GM12892 (cell line): Measurements from ENCODE around the gene ZNF691.

ENCODE experiments used
- DNase-seq: peaks from one replicate; pipeline ENCODE4 v3.0.0; 2011; ENCODE audit not compliant: insufficient read length
- FAIRE-seq: peaks from 2 replicates; lab custom pipeline; 2011; peaks lifted over from hg19 to GRCh38; lab: Jason Lieb, UNC
- POLR2A ChIP-seq: IDR thresholded peaks from 2 replicates; pipeline ENCODE4 v1.6.1; 2011; ENCODE audit warnings: low read depth, low read length, control low read depth
- POLR2AphosphoS5 ChIP-seq: IDR thresholded peaks from 2 replicates; pipeline ENCODE4 v1.6.1; 2011; ENCODE audit warnings: low read depth, low read length, control low read depth
- TAF1 ChIP-seq: IDR thresholded peaks from 2 replicates; pipeline ENCODE4 v1.6.1; 2011; ENCODE audit warnings: low read depth, mild to moderate bottlenecking, control low read depth, low read length, borderline replicate concordance

The ZNF691 gene

DNA sequence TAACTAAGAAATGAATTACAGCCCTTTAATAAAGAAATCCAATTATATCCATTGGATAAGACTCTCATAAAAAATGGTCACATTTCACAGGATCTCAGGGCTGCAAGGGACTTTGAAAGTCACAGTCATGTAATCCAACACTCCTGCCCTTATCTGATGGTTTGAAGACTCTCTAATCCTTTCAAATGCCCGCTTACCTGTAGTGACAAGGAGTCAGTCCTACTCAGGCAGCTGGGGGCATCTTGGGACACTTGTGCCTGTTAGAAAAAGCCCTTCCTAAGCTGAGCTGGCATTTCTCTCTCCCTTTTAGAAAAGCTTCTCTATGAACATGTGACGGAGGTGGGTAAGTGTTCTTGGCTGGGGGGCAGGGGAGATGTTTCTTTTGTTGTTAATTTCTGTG lies 11.0 kb upstream of the ZNF691 start:
- FAIRE-seq, result no peak
- no peak for DNase-seq
- TF ChIP-seq TAF1, result no peak
- no peak for TF ChIP-seq POLR2A
- no peak for TF ChIP-seq POLR2AphosphoS5

DNA sequence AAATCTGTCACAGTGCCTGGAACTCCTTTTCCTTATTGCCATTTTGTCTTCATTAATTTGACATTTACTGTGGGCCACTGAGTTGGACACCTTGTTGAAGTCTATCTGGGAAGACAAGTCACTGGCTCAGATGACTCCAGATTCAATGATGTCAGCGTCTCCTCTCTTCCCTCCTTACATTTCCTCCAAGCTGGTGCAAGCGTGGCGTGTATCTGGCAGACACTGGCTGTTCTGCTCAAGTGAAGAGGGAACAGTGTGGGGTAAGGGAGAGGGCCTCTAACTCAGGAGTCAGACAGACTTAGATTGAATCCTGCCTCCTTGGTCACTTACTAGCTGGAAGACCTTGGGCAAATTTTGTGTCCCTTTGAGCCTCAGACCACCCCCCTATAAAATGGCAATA lies 8.7 kb upstream of the ZNF691 start:
- no peak for TF ChIP-seq POLR2A
- no peak for TF ChIP-seq TAF1
- no peak for TF ChIP-seq POLR2AphosphoS5
- no peak for FAIRE-seq
- DNase-seq, result no peak

DNA sequence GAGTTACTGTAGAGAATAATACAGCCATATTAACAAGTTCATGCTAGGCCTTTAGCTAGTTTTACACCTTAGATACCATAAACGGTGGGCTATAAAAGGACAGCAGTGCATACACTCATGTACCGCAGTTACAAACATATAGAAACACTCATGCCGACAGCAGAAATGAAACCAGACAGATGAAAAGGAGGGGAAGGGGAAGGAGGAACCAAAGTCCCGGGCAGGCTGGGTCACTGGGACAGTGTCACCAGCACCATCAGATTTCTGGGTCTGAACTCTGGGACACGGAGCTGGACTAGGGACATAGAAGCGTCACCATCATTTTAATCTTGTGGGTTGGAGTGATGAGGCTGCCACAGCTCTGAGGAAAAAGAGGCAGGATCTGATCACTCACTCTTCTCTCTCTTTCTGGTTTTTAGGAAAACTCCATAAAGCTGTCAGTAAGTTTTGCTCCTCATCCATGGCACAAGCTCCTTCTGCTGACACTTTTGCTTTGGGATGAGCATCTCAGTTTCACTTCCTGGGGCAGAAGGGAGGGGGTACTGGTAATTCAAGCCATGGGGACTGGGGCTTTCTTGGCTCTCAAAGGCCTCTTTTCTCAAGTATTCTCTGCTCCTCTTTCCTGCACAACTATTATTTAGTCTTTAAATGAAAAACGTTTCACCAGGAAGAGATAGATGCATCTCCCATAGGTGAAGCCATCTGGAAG lies 7.8 kb upstream of the ZNF691 start:
- no peak for FAIRE-seq
- TF ChIP-seq POLR2AphosphoS5 (no peak), POLR2A (no peak), TAF1 (no peak)

DNA sequence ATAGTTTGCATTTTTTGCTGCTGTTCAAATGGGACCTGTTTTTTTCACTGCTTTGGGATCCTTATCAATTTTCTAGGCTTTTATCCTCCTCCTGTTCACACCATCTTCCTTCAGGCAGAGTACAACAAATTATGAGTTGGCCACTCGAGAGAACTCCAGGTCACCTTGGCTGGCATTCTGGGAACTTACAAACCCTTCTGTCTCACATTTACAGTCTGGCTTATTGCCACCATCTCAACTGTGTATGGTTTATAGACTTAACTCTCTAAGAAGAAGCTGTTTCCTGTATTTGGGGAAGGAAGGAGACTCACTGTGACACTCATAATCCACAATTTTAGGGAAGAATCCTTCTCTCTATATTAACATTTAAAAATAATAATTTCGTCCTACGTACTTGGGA lies 5.4 kb upstream of the ZNF691 start:
- DNase-seq, result no peak
- no peak for TF ChIP-seq POLR2A
- no peak for TF ChIP-seq TAF1
- no peak for TF ChIP-seq POLR2AphosphoS5
- FAIRE-seq, result no peak

More for the DNA sequence above, 7.8 kb upstream of the ZNF691 start:
- no peak for DNase-seq

DNA sequence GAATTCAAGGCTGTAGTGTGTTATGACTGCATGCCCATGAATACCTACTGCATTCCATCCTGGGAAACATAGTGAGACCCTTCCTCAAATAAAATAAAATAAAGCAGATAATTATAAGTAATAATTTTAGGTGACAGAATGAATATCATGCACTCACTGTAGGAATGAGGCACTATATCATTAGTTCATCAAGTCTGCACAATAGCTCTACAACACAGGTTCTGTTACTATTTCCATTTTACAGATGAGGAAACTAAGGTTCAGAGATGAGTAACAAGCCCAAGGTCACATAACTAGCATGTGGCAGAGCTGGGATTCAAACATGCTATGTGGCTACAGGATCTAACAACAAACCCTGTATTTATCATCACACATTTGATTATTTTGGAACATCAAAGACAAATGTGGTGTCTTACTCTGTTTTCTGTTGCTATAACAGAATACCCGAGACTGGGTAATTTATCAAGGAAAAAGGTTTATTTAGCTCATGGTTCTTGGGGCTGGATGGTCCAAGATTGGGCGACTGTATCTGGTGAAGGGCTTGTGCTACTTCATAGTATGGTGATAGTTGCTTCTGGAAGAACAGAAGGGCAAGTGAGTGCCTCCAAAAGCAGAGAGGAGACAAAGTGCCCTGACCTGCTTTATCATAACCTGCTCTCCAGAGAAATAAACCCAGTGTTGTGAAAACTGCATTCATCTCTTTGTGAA lies 4.8 kb upstream of the ZNF691 start:
- FAIRE-seq, result no peak
- no peak for DNase-seq
- TF ChIP-seq TAF1 (no peak), POLR2AphosphoS5 (no peak), POLR2A (no peak)

DNA sequence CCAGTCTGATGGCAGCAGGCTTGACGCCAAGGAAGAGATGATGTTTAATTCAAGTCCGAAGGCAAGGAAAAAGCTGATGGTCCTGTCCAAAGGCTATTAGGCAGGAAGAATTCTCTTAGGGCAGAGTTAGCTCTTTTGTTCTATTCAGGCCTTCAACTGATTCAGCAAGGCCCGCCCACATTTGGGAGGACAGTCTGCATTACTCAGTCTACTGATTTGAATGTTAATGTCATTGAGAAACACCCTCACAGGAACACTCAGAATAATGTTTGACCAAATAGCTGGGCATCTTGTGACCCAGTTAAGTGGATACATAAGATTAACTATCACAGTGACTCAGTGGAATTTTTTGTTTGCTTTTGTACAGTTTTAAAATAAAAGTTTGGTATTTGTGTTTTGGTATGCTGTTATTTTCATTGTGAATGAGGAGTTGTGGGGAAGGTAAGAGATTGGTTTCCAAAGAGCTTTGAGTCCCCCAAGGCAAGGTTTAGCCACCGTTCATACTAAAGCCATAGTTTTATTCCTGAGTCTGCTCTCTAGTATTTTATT lies 1.7 kb upstream of the ZNF691 start:
- FAIRE-seq, result peak; percentile 66
- TF ChIP-seq POLR2A (no peak), TAF1 (no peak), POLR2AphosphoS5 (no peak)
- no peak for DNase-seq

DNA sequence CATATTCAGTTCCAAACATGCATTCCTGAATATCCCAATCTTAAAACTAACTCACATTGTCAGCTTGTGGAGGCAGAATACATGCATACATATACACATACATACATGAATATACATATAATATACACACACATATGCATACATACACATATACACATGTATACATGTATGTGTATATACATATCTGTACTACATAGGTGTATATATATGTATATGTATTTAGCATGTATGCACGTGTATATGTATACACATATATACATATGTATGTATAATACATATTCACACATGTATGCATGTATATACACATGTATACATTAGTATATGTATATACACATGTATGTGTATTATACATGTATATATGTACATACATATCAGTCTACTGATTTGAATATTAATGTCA lies 1.2 kb upstream of the ZNF691 start:
- FAIRE-seq, result no peak

DNA sequence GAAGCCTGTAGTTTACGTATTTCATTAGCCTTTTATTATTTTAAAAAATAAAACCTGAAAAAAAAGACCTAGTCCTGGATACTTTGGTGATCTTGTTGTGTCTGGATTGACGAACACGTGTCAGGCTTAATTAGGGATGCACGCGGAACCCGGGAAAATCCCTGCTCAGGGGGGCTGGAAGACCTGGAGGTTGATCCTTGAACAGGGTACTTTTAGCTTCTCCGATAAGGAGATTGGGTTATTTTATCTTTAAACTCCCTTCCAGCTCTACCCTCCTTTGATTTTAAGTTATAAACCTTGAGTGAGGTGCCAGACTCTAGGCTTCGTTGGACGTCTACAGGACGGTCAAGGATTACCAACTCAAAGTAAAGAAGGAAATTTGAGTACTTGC lies 552 bp upstream of the ZNF691 start:
- DNase-seq (no peak), FAIRE-seq (peak; percentile 24)
- TF ChIP-seq POLR2A, result no peak
- no peak for TF ChIP-seq TAF1
- TF ChIP-seq POLR2AphosphoS5, result no peak

More for the DNA sequence above, 1.2 kb upstream of the ZNF691 start:
- no peak for TF ChIP-seq POLR2AphosphoS5
- no peak for TF ChIP-seq TAF1
- TF ChIP-seq POLR2A, result no peak
- DNase-seq, result no peak

DNA sequence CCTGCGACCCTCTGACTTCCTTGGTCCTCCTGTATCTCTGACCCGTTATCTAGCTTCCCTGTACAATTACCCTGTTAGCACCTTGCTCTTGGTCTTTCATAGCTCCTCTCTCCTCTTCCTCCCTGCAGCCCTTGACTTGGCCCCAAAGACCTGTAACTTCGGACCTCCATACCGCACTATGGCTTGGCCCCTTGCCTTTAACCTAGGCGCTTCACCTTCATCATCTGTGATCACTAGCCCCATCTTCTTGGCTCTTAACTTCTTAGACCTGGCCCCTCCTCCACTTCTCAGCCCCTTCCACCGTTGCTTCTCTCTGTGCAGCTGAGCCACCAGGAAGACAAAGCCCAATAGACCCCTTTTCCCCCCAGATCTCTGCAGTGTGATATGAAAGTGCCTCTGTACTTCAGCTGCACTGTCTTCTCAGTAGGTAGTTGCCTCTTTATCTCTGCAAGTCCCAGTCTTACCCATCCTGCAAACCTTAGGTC lies 740 bp downstream of the ZNF691 start:
- FAIRE-seq (peak; percentile 36), DNase-seq (no peak)
- TF ChIP-seq POLR2A, result no peak
- TF ChIP-seq POLR2AphosphoS5, result no peak
- TF ChIP-seq TAF1, result no peak

DNA sequence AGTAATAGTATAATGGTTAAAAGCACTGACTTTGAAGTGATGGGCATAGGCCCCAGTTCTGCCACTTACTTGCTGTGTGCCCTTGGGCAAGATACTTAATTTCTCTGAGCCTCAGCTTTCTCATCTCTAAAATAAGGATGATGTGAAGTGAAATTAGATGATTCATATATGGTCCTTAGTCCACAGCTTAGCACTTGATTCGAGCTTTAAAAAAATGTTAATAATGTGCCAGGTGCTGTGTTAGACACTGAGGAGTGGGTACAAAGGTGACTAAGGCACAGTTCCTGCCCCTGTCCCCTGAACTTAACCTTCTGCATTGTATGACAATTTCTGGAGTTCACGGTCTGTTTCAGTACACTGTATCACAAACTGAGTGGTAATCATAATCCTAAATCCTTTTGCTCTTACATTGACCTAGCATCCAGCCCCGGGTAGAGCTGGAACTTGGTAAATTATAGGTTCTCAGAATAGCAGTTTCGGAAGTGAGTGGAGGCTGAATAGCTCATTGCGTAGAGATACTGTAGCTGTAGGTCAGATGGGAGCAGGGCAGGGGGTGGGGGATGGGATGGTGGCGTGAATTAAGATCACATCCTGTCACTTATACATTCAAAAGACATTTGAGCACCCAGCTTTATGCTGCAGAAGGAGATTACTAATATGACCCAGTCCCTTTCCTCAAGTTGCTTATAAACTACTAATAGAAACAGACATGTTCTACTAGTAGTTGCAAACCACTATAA lies 1.5 kb downstream of the ZNF691 start:
- no peak for FAIRE-seq
- TF ChIP-seq POLR2AphosphoS5 (no peak), TAF1 (no peak), POLR2A (no peak)
- no peak for DNase-seq

DNA sequence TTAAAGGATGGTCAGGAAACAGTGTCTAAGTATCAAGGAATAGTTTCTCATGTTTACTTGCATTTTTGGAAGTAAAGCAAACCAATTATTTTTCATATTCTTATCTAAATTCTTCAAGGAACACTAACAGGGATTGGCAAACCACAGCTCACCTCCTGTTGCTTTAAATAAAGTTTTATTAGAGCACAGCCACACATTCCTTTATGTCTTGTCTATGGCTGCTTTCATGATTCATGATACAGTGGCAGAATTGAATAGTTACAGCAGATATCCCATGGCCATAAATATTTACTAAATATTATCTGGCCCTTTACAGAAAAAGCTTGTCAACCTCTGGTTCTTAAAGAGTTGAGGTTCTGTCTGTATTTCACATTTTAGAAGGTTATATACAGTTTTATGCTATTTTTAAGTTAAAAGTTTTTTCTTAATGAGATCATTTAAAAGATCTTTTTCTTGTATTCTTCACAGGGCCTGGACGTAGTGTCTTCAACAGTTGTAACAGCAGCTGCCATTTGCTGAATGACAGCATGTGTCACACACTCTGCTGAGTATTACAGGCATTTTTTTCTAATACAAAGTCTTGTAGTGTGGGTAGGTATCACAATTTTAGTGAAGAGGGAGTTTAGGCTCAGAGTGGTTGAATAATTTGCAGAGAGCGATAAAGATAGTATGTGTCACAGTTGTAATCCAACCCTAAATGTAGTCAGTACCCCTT lies 2.6 kb downstream of the ZNF691 start:
- no peak for DNase-seq
- TF ChIP-seq TAF1, result no peak
- no peak for TF ChIP-seq POLR2AphosphoS5
- FAIRE-seq, result no peak
